ENCODE results near the gene CABP4.

CABP4 gene

DNA sequence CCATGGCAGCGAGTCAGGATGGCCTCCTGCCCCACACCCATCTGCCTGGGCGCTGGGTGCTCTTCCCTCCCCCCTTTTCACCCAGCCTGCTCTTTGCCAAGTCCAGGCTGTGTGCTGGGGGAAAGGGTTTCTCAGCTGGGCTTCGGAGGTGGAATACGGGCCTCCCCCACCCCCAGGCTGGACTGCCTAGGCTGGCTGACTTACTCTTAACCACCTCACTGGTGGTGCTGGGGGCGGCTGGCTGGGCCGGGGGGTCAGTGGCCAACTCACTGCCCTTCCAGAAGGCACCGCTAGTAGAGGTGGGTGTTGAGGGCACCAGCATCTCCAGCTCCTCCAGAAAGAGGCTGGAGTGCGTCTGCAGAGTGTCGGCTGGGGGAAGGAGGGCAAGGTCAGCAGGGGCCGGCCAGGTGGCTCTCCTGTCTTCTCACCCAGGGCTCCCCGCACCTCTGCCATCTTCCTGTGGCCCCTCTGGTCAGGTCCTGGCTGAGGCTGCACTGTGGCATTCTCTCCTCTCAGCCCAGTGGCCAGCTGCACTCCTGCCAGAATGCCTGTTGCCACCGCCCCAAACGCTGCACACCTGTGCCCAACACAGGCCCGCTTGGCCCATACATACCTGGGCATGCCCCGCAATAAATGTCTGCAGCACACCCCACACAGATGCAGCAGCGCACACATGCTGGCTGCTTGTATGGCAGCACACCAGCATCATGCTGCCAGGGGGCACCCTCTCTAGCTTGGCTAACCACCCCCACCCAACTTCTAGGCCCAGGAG lies 40.3 kb downstream of the CABP4 start:
- Histone ChIP-seq H3K27me3 (replicated peaks; ENCODE audit: control insufficient read depth, insufficient read depth, low read length) (no peaks in the 10 kb centered on the region), H3K36me3 (ENCODE audit: control insufficient read depth, insufficient read depth, low read length) (peaks cover 65% of the 10 kb centered on the region), H3K4me3 (replicated peaks; ENCODE audit: low read depth, low read length) (no peak overlapping the region)
- no peak for DNase-seq (ENCODE audit: extremely low read depth, insufficient read length)
- TF ChIP-seq CTCF (IDR thresholded peaks at IDR 0.05; ENCODE audit: insufficient read depth, low read length, poor library complexity, severe bottlenecking) = no peak

GRCh38 chr11:67496113-67496512 lies 41.0 kb downstream of the CABP4 start:
- DNase-seq (ENCODE audit: extremely low read depth, insufficient read length) = no peak
- Histone ChIP-seq H3K4me3 (replicated peaks; ENCODE audit: low read depth, low read length) (no peak overlapping the region), H3K36me3 (ENCODE audit: control insufficient read depth, insufficient read depth, low read length) (peaks cover 64% of the 10 kb centered on the region), H3K27me3 (replicated peaks; ENCODE audit: control insufficient read depth, insufficient read depth, low read length) (no peaks in the 10 kb centered on the region)
- TF ChIP-seq CTCF (IDR thresholded peaks at IDR 0.05; ENCODE audit: insufficient read depth, low read length, poor library complexity, severe bottlenecking) = no peak

DNA sequence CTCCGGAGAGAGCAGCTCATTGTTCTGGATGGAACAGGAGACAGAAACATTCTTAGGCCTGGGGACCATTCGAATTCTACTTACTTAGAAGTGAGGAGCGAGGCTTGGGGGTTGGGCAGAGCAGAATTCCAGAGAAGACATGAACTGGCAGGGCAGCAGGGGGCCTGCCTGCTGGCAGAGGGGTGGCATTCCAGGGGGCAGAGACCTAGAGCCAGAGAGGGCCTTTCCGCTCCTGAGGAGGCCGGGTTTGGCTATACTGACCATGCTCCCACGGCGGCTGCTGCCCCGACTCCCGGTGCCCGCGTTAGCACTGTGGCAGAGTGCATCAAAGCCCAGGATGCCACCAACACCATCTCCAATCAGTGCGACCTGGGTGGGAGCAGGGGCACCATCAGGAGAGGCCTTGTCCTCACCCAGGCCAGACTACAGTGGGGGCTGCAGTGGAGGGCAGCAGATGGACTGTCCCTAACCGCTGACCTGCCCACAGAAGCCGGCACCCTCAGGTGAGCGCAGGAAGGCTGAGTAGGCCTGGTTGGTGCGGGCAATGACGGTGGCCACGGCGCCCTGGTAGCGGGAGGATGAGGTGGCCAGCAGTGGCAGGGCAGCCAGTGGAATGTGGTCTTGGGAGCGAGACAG lies 42.6 kb downstream of the CABP4 start:
- TF ChIP-seq CTCF (IDR thresholded peaks at IDR 0.05; ENCODE audit: insufficient read depth, low read length, poor library complexity, severe bottlenecking) = no peak
- H3K36me3 ChIP-seq (ENCODE audit: control insufficient read depth, insufficient read depth, low read length) = peaks cover 61% of the 10 kb centered on the region
- no peak for DNase-seq (ENCODE audit: extremely low read depth, insufficient read length)

DNA sequence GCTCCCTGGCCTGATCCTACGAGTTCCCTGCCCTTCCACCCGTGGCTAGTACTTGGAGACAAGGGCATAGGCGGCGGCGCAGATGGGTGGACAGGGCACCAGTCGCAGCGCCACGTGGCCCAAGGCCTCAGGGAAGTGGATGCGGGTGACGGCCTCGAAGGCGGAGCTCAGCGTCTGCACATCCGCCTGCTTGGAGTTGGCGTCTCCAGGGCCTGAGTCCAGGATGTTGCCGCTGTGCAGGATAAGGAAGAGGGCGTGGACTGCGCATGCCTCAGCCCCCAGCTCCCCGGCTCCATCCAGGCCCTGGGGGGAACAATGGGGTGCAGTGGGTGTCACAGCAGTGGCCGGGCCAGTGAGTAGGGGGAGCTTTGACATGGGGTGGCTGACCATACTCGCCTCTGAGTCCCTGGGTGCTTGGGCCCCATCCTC lies 43.4 kb downstream of the CABP4 start:
- Histone ChIP-seq H3K4me3 (replicated peaks; ENCODE audit: low read depth, low read length) (no peak overlapping the region), H3K27me3 (replicated peaks; ENCODE audit: control insufficient read depth, insufficient read depth, low read length) (no peaks in the 10 kb centered on the region), H3K36me3 (ENCODE audit: control insufficient read depth, insufficient read depth, low read length) (peaks cover 60% of the 10 kb centered on the region)
- DNase-seq (ENCODE audit: extremely low read depth, insufficient read length) = no peak
- TF ChIP-seq CTCF (IDR thresholded peaks at IDR 0.05; ENCODE audit: insufficient read depth, low read length, poor library complexity, severe bottlenecking) = no peak

More for the DNA sequence above, 42.6 kb downstream of the CABP4 start:
- Histone ChIP-seq H3K27me3 (replicated peaks; ENCODE audit: control insufficient read depth, insufficient read depth, low read length) (no peaks in the 10 kb centered on the region), H3K4me3 (replicated peaks; ENCODE audit: low read depth, low read length) (no peak overlapping the region)

- Histone ChIP-seq H3K36me3 (ENCODE audit: control insufficient read depth, insufficient read depth, low read length) (peaks cover 58% of the 10 kb centered on the region), H3K4me3 (replicated peaks; ENCODE audit: low read depth, low read length) (no peak overlapping the region), H3K27me3 (replicated peaks; ENCODE audit: control insufficient read depth, insufficient read depth, low read length) (no peaks in the 10 kb centered on the region)
- TF ChIP-seq CTCF (IDR thresholded peaks at IDR 0.05; ENCODE audit: insufficient read depth, low read length, poor library complexity, severe bottlenecking) = no peak
- no peak for DNase-seq (ENCODE audit: extremely low read depth, insufficient read length)
Observed at GRCh38 chr11:67499808-67500483, 44.8 kb downstream of the CABP4 start.

Data from GM06990 (cell line).